CD4-positive, alpha-beta T cell treated with Interferon alpha-2 for 1 hour (primary cell): ENCODE results near the gene CTNNB1.
"Not testable (repeated sequence)": the region's sequence is repeated elsewhere in the genome, so short reads cannot be mapped to it uniquely, and the experiment has no call there.

Experiments used
- DNase-seq, 2 donors: peaks; one replicate each; pipeline ENCODE4 v3.0.0-alpha.2; 2020 to 2022

The CTNNB1 gene

GRCh38 chr3:41259449-41260062 is 60.3 kb downstream of the CTNNB1 start:
- no peak for DNase-seq

- no peak for DNase-seq
Measured at GRCh38 chr3:41260063-41260450, 60.8 kb downstream of the CTNNB1 start.

- DNase-seq, result no peak
Measured at GRCh38 chr3:41265011-41265545, 65.8 kb downstream of the CTNNB1 start.

- DNase-seq, result no peak
Measured at GRCh38 chr3:41265823-41266273, 66.5 kb downstream of the CTNNB1 start.

- no peak for DNase-seq
Measured at GRCh38 chr3:41267975-41268640, 68.8 kb downstream of the CTNNB1 start.

- DNase-seq, result no peak
Measured at GRCh38 chr3:41272667-41273066, 73.4 kb downstream of the CTNNB1 start.

- no peak for DNase-seq
Measured at GRCh38 chr3:41274944-41275668, 75.8 kb downstream of the CTNNB1 start.

- no peak for DNase-seq
Measured at GRCh38 chr3:41276191-41276590, 76.9 kb downstream of the CTNNB1 start.

- no peak for DNase-seq
Measured at GRCh38 chr3:41277790-41278465, 78.6 kb downstream of the CTNNB1 start.

- DNase-seq, result not testable (repeated sequence)
Measured at GRCh38 chr3:41284934-41285333, 85.6 kb downstream of the CTNNB1 start.

GRCh38 chr3:41286305-41286704 is 87.0 kb downstream of the CTNNB1 start:
- DNase-seq, result no peak

- DNase-seq, result no peak
Measured at GRCh38 chr3:41288785-41289184, 89.5 kb downstream of the CTNNB1 start.
